HG02973 (cell line): ENCODE data around the gene RPGRIP1.
"Not testable (repeated sequence)": the region's sequence is repeated elsewhere in the genome, so short reads cannot be mapped to it uniquely, and the experiment has no call there.

Experiments
- ATAC-seq: cut with Tn5 transposase; IDR thresholded peaks from one replicate; pipeline ENCODE4 v1.9.1; 2021; ENCODE audit warnings: moderate library complexity; ENCODE audit not compliant: unreplicated experiment

Gene RPGRIP1

GRCh38 chr14:21279783-21280182, at the start of gene RPGRIP1:
TSS of gene RPGRIP1 (plus strand) at chr14:21280083. CDS start at chr14:21287977, 7,894 bp downstream.
- ATAC-seq = no peak

DNA sequence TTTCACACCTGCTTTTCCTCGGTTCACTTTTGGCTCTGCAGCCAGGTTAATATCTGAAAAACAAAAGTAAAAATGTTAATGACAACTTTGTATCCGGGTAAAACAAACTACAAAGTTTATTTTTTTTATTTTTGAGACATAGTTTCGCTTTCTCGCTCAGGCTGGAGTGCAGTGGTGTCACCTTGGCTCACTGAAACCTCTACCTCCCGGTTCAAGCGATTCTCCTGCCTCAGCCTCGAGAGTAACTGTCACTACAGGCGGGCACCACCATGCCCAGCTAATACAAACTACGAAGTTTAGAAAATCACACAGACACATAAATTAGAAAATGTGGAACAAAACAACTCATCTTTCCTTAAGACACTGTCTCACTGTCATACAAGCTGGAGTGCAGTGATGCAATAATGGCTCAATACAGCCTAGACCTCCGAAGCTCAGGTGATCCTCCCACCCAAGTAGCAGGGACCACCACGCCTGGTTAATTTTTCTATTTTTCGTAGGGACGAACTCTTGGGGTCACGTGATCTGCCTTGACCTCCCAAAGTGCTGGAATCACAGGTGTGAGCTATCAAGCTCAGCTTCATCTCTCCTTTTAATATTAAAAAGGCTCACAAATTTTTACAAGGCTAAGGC, 48.7 kb upstream of the RPGRIP1 start:
- ATAC-seq = no peak

DNA sequence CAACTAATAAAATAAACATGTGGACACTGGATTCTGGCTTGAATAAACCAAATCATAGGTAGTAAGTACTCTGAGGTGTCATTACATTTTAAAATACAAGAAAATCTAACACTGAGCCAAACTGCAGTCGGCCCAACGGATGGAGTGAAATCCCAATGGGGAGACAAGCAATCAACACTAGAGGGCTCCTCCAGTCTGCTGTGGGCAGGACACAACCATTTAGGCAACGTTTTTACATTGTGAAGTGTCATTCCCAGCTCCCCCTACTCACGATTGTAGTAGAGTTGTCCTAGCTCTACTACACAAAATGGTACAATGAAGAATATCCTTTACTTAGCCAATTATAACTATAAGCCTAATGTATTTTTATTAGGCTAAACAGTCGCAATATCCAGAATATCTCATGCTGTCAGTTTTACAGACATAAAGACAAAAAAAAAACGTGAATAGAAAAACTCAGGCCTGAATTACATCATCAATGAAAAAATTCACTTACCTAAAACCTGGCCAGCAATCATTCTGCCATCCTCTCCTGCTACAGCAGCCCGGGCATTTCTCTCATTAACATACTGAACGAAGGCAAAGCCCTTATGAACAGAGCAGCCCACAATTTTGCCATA, 46.3 kb upstream of the RPGRIP1 start:
- no peak for ATAC-seq

GRCh38 chr14:21234112-21234511, 45.8 kb upstream of the RPGRIP1 start:
- ATAC-seq = no peak

DNA sequence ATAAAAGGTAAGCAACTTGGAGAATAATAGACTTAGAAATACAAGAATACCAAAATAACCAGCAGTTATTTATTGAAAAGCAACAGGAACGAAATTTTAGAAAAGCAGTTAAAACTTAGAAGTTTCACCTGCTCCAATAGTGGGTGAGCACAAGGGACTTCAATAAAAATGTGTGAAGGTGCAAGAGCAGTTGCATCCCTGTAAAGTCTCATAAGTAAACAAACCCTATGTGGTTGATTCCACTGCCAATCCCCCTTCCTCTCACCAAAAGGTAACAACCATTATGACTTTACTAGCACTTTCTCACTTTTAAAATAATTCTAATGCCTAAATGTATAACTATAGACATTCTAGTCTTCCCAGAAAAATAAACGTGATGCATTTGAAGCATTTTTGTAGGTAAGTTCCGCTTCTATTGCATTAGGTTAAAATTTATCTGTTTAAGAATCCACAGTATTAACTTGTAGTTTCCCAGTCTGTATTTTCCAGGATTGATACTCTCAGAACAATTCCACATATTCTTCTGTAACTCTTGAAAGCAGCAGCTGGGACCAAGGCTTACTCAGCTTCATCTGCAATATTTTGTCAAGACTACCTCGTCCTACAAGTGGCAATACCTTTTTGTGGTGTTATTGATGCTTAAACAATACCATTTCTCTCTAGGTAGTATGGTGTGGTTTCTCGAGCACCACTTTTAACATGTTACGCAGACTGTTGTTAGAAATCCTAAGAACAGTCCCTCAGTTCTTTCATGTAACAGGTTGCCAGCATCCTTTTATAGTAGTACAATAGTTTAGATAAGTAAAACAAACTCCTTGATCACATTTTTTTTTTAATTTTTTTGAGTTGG, 42.7 kb upstream of the RPGRIP1 start:
- ATAC-seq = no peak

DNA sequence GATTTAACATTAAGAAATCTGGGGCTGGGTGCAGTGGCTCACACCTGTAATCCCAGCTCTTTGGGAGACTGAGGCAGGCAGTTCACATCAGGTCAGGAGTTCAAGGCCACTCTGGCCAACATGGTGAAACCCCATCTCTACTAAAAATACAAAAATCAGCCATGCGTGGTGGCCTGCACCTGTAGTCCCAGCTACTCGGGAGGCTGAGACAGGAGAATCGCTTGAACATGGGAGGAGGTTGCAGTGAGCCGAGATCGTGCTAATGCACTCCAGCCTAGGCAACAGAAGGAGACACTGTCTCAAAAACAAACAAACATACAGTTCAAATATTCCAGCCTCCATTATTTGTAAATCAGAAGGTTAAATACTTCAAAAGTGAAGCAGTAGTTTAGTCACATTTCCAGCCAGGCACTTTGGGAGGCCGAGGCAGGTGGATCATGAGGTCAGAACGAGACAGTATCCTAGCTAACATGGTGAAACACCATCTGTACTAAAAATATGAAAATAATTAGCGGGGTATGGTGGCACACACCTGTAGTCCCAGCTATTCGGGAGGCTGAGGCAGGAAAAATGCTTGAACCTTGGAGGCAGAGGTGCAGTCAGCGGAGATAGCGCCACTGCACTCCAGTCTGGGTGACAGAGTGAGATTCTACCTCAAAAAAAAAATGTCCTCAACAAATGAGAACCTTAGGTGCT, 40.9 kb upstream of the RPGRIP1 start:
- no peak for ATAC-seq

- no peak for ATAC-seq
Observed at GRCh38 chr14:21240417-21240816, 39.5 kb upstream of the RPGRIP1 start.

DNA sequence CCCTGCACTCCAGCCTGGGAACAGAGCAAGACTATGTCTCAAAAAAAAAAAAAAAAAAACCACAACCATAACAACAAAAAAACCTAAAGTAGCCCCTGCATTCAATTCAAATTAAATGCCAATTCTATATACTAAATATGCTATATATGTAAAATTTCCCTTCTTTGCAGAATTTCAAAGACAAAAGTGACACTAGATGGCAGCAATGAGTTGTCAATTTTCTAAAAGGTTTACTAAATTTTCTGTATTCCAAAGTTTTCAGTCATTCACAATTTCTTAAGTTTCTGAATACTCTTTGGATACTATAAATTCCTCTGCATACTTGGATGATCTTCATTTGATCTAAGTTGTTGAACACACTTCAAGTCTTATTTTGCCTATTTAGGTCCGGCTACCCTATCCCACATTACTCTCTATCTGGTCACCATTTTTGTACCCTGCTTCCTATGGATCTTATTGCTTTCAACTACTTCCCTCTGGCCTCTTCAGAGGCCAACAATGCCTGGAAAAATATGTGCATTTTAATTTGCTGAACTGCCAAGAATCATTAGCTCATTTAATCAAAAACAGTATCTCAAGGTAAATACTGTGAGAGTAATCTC, 38.6 kb upstream of the RPGRIP1 start:
- ATAC-seq = no peak

DNA sequence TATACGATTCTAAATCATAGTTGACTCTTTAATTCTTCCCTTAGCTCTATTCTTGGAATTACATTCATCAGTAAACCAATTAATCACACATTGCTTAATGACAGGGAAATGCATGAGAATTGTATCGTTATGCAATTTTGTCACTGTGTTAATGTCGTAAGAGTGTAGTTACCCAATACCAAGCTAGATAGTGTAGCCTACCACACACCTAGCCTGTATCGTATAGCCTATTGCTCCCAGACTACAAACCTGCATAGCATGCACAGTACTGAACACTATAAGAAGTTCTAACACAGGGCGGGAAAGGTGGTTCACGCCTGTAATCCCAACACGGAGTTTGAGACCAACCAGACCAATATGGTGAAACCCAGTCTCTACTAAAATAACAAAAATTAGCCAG, 35.3 kb upstream of the RPGRIP1 start:
- no peak for ATAC-seq

- ATAC-seq = no peak
Observed at GRCh38 chr14:21245813-21246212, 34.1 kb upstream of the RPGRIP1 start.

- ATAC-seq = no peak
Observed at GRCh38 chr14:21248338-21248737, 31.5 kb upstream of the RPGRIP1 start.

DNA sequence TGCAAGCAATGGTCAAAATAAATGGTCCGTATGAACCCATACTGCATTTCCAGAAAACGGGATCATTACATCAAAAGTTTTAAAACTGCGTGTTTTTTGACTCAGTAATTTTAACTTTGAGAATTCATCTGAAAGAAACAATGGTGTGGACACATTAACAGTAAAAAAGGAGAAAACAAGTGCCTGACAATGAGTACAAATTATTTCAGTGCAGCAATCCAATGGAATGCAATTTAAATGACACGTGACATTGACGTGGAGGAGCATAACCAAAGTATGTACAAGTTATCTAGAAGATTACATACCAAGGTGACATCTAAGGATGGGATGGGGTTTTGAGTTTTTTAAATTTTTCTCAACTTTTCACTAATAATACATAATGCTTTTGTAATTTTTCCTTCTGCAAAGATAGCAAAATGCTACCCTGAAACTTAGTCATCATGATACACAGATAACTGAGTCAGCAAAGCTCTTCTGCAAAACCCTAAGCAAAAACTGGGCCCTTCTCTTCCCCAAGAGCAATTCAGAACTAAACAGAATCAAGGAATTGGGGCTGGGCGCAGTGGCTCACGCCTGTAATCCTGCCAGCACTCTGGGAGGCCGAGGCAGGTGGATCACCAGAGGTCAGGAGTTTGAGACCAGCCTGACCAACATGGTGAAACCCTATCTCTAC, 31.0 kb upstream of the RPGRIP1 start:
- no peak for ATAC-seq

GRCh38 chr14:21251215-21251614, 28.7 kb upstream of the RPGRIP1 start:
- ATAC-seq = no peak

- ATAC-seq = no peak
Observed at GRCh38 chr14:21252149-21252548, 27.7 kb upstream of the RPGRIP1 start.

- no peak for ATAC-seq
Observed at GRCh38 chr14:21255385-21256101, 24.3 kb upstream of the RPGRIP1 start.

DNA sequence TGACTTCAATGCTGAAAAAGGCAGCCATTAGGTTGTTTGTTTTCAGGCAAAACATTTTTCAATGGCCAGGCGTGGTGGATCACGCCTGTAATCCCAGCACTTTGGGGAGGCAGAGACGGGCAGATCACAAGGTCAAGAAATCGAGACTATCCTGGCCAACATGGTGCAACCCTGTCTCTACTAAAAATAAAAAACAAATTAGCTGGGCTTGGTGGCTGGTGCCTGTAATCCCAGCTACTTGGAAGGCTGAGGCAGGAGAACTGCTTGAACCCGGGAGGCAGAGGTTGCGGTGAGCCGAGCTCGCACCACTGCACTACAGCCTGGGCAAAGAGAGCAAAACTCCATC, 23.8 kb upstream of the RPGRIP1 start:
- ATAC-seq = not testable (repeated sequence)

DNA sequence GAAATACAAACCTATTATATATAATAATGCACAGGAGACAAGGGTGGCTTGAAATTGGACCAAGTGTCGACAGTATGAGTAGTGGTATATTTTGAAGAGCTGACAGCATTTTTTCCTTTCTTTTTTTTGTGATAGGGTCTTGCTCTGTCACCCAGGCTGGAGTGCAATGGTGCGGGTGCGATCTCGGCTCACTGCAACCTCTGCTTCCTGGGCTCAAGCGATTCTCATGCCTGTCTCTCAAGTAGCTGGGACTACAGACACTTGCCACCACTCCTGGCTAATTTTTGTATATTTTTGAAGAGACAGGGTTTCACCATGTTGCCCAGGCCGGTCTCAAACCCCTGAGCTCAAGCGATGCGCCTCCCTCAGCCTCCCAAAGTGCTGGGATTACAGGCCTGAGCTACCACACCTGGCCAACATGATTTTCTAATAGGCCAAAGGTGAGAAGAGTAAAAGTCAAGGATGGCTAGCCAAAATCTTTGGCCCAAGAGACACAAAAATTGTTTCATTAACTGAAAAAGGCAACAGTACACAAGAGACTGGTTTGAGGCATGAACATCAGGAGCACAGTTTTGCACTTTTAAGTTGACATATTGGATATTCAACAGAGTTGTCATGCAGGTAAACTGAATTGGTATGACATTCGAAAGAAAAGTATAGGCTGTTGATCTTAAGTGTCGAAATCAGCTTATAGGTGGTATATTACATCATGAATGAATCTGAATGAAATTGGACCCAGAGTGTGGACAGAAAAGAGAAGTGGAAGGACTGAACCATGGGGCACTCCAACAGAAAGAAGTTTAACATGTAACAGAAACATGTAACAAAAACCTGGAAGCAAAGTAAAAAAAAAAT, 23.1 kb upstream of the RPGRIP1 start:
- no peak for ATAC-seq

GRCh38 chr14:21257394-21257909, 22.4 kb upstream of the RPGRIP1 start:
- no peak for ATAC-seq
